ENCODE results near the gene SATB2. TPM values are rescaled to one million over a fixed set of nuclear protein-coding genes. Genes with fewer than 3 reads are reported as not detected.

SATB2 gene
- total and polyA plus RNA-seq, 4 donors, result 0.47 to 3.7 (median 1.8) TPM

GRCh38 chr2:199455545-199456382 lies 2.0 kb downstream of the SATB2 start:
- WGBS, 2 donors, result 3 to 4% methylated on average over 54 to 55 of the region's 55 CpGs
- ATAC-seq (ENCODE audit: insufficient read depth, low FRiP score), result no peak
- peak; percentile 38 to 58 (median 46) for DNase-seq
- peaks cover 0 to 67% (median 53%) of the 10 kb centered on the region in 3 donors for H3K27me3 ChIP-seq (ENCODE audit: control insufficient read depth in 3 of 3, insufficient read depth in 3 of 3, low read length in 2 of 3)
- no peak overlapping the region for H3K9ac ChIP-seq (ENCODE audit: insufficient read depth in 1 of 2, low read length in 2 of 2)
- no peaks in the 10 kb centered on the region for H3K36me3 ChIP-seq (ENCODE audit: control insufficient read depth in 4 of 4, insufficient read depth in 4 of 4, low read length in 4 of 4)
- H3K9me3 ChIP-seq (ENCODE audit: control insufficient read depth in 4 of 4, insufficient read depth in 3 of 4, low read length in 3 of 4), result peaks cover 0 to 3% (median 0%) of the 10 kb centered on the region in 4 donors
- H3K27ac ChIP-seq (ENCODE audit: low read depth in 1 of 2, low read length in 1 of 2), result no peak overlapping the region
- no peak overlapping the region for H3K4me3 ChIP-seq
- TF ChIP-seq CTCF (IDR thresholded peaks at IDR 0.05; ENCODE audit: control extremely low read depth, extremely low read depth), result no peak
- peaks cover 5 to 22% (median 8%) of the 10 kb centered on the region in 5 donors for H3K4me1 ChIP-seq (ENCODE audit: control insufficient read depth in 5 of 5, insufficient read depth in 5 of 5, low read length in 5 of 5)

- ATAC-seq (ENCODE audit: insufficient read depth, low FRiP score) (no peak), DNase-seq (no peak)
- peaks cover 2 to 22% (median 8%) of the 10 kb centered on the region in 5 donors for H3K4me1 ChIP-seq (ENCODE audit: control insufficient read depth in 5 of 5, insufficient read depth in 5 of 5, low read length in 5 of 5)
- no peak for TF ChIP-seq CTCF (IDR thresholded peaks at IDR 0.05; ENCODE audit: control extremely low read depth, extremely low read depth)
- 42 to 51% methylated on average over 7 of the region's 7 CpGs for WGBS, 2 donors
- H3K9me3 ChIP-seq (ENCODE audit: control insufficient read depth in 4 of 4, insufficient read depth in 3 of 4, low read length in 3 of 4), result peaks cover 0 to 3% (median 0%) of the 10 kb centered on the region in 4 donors
- no peak overlapping the region for H3K9ac ChIP-seq (ENCODE audit: insufficient read depth in 1 of 2, low read length in 2 of 2)
- no peak overlapping the region for H3K4me3 ChIP-seq
- H3K36me3 ChIP-seq (ENCODE audit: control insufficient read depth in 4 of 4, insufficient read depth in 4 of 4, low read length in 4 of 4), result no peaks in the 10 kb centered on the region
- H3K27me3 ChIP-seq (ENCODE audit: control insufficient read depth in 3 of 3, insufficient read depth in 3 of 3, low read length in 2 of 3), result peaks cover 0 to 61% (median 51%) of the 10 kb centered on the region in 3 donors
- no peak overlapping the region for H3K27ac ChIP-seq (ENCODE audit: low read depth in 1 of 2, low read length in 1 of 2)
Measured at GRCh38 chr2:199455210-199455544, 2.6 kb downstream of the SATB2 start.

- DNase-seq (no peak), ATAC-seq (ENCODE audit: insufficient read depth, low FRiP score) (no peak)
- no peaks in the 10 kb centered on the region for H3K36me3 ChIP-seq (ENCODE audit: control insufficient read depth in 4 of 4, insufficient read depth in 4 of 4, low read length in 4 of 4)
- no peak for TF ChIP-seq CTCF (IDR thresholded peaks at IDR 0.05; ENCODE audit: control extremely low read depth, extremely low read depth)
- no peak overlapping the region for H3K27ac ChIP-seq (ENCODE audit: low read depth in 1 of 2, low read length in 1 of 2)
- no peak overlapping the region for H3K4me3 ChIP-seq
- H3K27me3 ChIP-seq (ENCODE audit: control insufficient read depth in 3 of 3, insufficient read depth in 3 of 3, low read length in 2 of 3), result peaks cover 0 to 55% (median 52%) of the 10 kb centered on the region in 3 donors
- peaks cover 0 to 3% (median 0%) of the 10 kb centered on the region in 4 donors for H3K9me3 ChIP-seq (ENCODE audit: control insufficient read depth in 4 of 4, insufficient read depth in 3 of 4, low read length in 3 of 4)
- H3K4me1 ChIP-seq (ENCODE audit: control insufficient read depth in 5 of 5, insufficient read depth in 5 of 5, low read length in 5 of 5), result peaks cover 0 to 18% (median 8%) of the 10 kb centered on the region in 5 donors
- no peak overlapping the region for H3K9ac ChIP-seq (ENCODE audit: insufficient read depth in 1 of 2, low read length in 2 of 2)
Measured at GRCh38 chr2:199452991-199453379, 4.8 kb downstream of the SATB2 start.

Measured in lung (tissue), 12 donors.